DMS53 treated with DMSO at 0.1 percent for 48 hours (cell line): ENCODE measurements around the gene TMEFF1.

Source experiments
- DNase-seq: peaks from one replicate; lab custom pipeline; 2025; ENCODE audit not compliant: unreplicated experiment; lab: John Stamatoyannopoulos, UW

Gene TMEFF1

DNA sequence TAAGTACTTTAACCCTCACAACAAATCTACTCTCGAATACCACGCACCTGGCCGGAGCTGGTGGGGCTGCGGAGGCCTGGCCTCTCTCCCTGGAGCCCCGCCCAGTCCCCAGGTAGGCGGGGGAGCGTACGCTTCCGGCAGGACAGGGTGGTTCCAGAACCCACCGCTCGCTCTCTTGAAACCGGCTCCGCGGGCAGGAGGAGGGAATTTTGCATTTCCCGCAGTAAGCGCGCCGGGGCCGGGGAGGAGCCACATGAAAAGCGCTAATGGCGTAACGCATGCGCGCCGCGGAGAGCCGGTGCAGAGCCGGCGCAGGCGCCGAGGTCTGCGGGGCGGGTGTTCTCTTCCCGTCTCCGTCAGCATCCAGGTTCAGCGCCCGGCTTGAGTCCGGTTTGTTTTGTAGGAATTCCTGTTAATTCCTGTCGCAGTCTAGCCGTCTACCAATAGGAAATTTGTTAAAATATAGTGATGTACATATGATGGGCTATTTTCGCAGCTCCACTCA lies 125.7 kb downstream of the TMEFF1 start:
- peak; percentile 79 for DNase-seq

DNA sequence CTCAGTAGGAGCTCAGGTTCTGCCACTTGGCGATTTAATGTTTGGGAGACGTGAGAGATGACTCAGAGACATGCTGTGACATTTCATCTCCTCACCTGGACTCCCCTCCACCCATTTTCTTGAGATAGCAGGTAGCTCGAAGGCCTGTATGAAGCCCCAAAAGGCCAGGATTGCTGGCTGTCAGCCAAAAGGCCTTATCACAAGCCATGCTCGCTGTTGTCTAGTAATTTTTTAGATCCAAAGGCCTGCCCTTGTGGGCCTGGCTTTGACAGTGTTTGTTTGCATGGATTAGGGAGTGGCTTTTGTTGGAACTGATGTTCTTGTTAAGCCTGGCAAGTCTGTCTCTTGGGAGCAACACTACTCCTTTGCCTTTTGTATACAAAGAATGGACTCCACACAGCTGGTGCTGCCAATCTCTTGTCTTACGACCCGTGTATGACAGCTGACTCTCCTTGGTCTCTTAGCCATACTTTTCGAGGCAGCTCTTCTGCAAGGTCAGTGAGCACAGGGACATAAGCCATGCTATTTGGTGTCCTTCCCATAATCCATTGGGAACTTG lies 127.7 kb downstream of the TMEFF1 start:
- DNase-seq = no peak

DNA sequence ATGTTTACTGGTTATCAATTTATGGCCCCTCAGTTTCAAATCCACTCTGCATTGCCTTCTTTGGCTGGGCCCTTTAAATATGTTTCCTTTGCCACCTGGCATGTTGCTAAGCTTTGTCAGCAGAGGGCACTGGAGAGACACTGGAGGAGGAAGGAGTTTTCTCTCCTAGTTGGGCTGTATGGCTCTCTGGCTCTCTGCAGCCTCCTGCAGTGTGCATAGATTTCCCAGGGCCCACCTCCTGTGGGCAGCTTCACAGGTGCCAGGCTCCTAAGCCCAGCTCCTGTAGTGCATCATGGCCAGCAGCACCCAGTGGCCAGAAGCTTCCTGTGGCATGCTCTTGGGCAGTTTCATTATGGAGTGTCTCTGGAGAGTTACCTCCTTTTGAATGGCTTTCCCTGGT lies 128.3 kb downstream of the TMEFF1 start:
- peak; percentile 37 for DNase-seq

DNA sequence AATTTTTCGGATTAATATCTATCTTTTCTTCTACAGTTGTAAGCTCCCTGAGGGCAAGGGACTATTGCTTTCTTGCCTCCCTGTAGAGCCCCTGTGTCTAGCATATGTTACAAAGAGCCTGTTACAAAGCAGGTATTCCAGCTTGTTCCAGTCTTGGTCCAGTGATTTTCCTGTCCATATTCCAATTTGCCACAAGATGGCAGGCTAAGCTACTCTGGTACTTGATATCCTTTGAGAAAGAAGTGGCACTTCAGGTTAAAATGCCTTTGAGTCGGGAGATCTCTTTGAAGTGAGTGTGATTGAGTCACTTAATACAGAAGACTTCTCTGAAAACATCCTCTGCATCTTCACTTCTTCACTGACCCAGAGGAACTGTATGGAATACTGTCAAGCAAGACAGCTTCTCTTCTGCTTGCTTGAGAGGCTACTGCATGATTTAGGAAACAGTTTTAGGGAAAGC lies 129.4 kb downstream of the TMEFF1 start:
- peak; percentile 68 for DNase-seq

DNA sequence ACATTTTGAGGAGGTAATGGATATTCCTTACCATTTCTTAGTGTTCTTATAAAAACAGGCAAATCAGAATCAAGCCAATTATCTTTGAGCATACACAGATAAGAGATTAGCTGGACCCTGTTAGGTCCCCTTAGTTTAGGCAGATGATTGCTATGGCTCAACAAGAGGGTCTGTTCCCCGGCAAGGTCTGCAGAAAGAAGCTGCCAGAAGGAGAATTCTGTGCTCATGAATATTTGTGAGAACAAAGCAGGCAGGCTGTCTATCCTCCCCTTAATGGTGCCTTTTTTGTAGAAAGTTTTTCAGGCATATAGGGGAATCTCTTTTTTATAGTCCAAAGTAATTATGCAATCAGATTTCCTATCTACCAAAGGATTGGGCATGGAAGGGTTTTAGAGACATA lies 132.5 kb downstream of the TMEFF1 start:
- DNase-seq = no peak

DNA sequence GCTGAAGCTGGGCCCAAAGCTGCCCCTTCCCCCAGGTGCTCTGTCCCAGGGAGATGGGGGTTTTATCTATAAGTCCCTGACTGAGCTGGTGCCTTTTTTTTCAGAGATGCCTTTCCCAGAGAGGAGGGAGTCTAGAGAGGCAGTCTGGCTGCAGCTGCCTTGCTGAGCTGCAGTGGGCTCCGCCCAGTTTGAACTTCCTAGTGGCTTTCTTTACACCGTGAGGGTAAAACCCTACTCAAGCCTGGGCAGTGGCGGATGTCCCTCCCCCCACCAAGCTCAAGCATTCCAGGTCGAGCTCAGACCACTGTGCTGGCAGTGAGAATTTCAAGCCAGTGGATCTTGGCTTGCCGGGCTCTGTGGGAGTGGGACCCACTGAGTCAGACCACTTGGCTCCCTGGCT lies 146.2 kb downstream of the TMEFF1 start:
- no peak for DNase-seq

DNA sequence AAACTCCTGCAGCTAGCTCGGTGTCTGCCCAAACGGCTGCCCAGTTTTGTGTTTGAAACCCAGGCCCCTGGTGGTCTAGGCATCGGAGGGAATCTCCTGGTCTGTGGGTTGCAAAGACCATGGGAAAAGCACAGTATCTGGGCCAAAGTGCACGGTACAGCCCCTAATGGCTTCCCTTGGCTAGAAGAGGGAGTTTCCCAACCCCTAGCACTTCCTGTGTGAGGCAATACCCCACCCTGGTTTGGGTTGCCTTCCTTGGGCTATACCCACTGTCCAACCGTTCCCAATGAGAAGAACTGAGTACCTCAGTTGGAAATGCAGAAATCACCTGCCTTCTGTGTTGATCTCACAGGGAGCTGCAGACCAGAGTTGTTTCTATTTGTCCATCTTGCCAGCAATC lies 146.7 kb downstream of the TMEFF1 start:
- DNase-seq = no peak

DNA sequence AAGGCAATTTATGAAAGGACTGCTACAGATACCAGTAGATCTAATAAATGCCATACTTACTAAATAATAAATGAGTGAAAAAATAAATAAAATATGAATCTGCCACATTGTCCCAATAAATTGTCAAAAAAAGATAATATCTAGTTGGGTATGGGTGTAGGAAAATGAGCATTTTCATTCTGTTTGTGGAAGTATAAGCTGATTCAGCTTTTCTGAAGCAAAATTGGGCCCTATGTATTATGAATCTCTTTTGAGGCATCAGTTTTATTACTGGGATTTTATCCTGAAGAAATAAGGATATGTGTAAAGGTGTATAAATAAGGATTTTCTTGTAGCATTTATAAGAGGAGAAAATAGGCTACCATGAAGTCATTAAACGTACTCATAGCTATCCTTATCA lies 151.0 kb downstream of the TMEFF1 start:
- DNase-seq = no peak

DNA sequence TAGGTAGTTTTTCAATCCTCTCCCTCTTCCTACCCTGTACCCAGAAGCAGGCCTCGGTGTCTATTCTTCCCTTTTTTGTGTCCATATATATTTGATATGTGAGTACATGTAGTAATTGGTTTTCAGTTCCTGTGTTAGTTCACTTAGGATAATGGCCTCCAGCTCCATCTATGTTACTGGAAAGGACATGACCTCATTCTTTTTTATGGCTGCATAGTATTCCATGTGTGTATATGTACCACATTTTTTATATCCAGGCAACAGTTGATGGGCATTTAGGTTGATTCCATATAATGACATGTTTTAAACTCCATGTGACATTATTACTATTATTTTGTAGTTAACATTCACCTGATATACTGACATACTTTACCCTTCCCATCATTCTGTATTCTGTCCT lies 154.0 kb downstream of the TMEFF1 start:
- no peak for DNase-seq
